Sigmoid colon (tissue), 4 donors: Measurements from ENCODE around the gene MACC1.

Experiments used
- POLR2AphosphoS5 ChIP-seq, 4 donors: sonication (generic); formaldehyde crosslinking; IDR thresholded peaks; one replicate each; pipeline ENCODE4 v1.6.1; 2017; ENCODE audit warnings: antibody characterized with exemption in 4 of 4
- TF ChIP-seq, protein P1 (sequence below), 4 experiments: fragments of 450-650 bp in 3 of 4; fragments of 200-600 bp in 1 of 4; IDR thresholded peaks; one replicate each; pipeline ENCODE4 v1.5.1; 2016 to 2019; ENCODE audit warnings: antibody characterized with exemption in 4 of 4, mild to moderate bottlenecking in 3 of 4, moderate library complexity in 2 of 4

DNA sequence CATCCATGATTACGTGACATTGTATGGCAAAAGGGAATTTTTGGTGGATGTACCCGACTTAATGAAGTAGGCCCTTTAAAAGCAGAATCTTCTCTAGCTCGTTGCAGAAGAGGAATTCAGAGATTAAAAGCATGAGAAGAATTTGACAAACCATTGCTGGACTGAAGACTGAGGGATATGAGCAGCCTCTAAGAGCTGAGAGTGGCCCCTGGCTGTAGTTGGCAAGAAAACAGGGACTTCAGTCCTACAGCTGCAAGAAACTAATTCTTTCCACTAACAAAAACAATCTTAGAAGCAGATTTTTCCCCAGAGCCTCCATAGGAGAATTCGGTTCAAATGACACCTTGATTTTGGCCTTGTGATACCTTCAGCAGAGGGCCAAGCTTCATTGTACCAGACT is 34.1 kb downstream of the MACC1 start:
- TF ChIP-seq, protein P1, sequence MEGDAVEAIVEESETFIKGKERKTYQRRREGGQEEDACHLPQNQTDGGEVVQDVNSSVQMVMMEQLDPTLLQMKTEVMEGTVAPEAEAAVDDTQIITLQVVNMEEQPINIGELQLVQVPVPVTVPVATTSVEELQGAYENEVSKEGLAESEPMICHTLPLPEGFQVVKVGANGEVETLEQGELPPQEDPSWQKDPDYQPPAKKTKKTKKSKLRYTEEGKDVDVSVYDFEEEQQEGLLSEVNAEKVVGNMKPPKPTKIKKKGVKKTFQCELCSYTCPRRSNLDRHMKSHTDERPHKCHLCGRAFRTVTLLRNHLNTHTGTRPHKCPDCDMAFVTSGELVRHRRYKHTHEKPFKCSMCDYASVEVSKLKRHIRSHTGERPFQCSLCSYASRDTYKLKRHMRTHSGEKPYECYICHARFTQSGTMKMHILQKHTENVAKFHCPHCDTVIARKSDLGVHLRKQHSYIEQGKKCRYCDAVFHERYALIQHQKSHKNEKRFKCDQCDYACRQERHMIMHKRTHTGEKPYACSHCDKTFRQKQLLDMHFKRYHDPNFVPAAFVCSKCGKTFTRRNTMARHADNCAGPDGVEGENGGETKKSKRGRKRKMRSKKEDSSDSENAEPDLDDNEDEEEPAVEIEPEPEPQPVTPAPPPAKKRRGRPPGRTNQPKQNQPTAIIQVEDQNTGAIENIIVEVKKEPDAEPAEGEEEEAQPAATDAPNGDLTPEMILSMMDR (IDR thresholded peaks at IDR 0.05) = no peak
- no peak for TF ChIP-seq POLR2AphosphoS5 (IDR thresholded peaks at IDR 0.05)
